Fibroblast of lung (primary cell): ENCODE measurements around the gene PROSER2. TPM values are rescaled to one million over a fixed set of nuclear protein-coding genes. Genes with fewer than 3 reads are reported as not detected.
"Not testable (repeated sequence)": the region's sequence is repeated elsewhere in the genome, so short reads cannot be mapped to it uniquely, and the experiment has no call there.

ENCODE experiments used
- DNase-seq, 2 donors: peaks; one replicate each; pipeline versions ENCODE4 v3.0.0 to v3.0.0-alpha.2; 2010; ENCODE audit warnings: low read depth in 2 of 2
- H2AFZ ChIP-seq: 2 replicates; pipeline ENCODE4 v1.5.1; 2012; ENCODE audit warnings: low read length, control low read depth, inconsistent platforms
- H3K27ac ChIP-seq: 2 replicates; pipeline ENCODE4 v1.5.1; 2011; ENCODE audit warnings: low read length, control low read depth; ENCODE audit not compliant: insufficient read depth
- H3K27me3 ChIP-seq: 2 replicates; pipeline ENCODE4 v1.5.1; 2011; ENCODE audit warnings: mild to moderate bottlenecking, low read length; ENCODE audit not compliant: control insufficient read depth, insufficient read depth
- H3K36me3 ChIP-seq: 2 replicates; pipeline ENCODE4 v1.5.1; 2011; ENCODE audit warnings: low read length; ENCODE audit not compliant: control insufficient read depth, insufficient read depth
- H3K4me1 ChIP-seq: 2 replicates; pipeline ENCODE4 v1.5.1; 2011; ENCODE audit warnings: low read length; ENCODE audit not compliant: control insufficient read depth, insufficient read depth; ENCODE audit errors: extremely low read depth
- H3K4me2 ChIP-seq: 2 replicates; pipeline ENCODE4 v1.5.1; 2011; ENCODE audit warnings: low read length, control low read depth; ENCODE audit not compliant: insufficient read depth; ENCODE audit errors: extremely low read depth
- H3K4me3 ChIP-seq, 4 experiments: fragments of 200-600 bp in 1 of 4; sonication (generic) in 1 of 4; replicated peaks in 1 of 4; 2 replicates each; pipeline ENCODE4 v1.5.1; 2011 to 2016; ENCODE audit warnings: low read length in 4 of 4, low read depth in 3 of 4, mild to moderate bottlenecking in 3 of 4, control low read depth in 2 of 4, inconsistent platforms in 1 of 4, mixed read lengths in 1 of 4; ENCODE audit not compliant: insufficient read depth in 1 of 4; ENCODE audit errors: control extremely low read depth in 1 of 4
- H3K79me2 ChIP-seq: 2 replicates; pipeline ENCODE4 v1.5.1; 2012; ENCODE audit warnings: mild to moderate bottlenecking, low read length, inconsistent platforms; ENCODE audit not compliant: control insufficient read depth, insufficient read depth
- H3K9ac ChIP-seq: 2 replicates; pipeline ENCODE4 v1.5.1; 2011; ENCODE audit warnings: mild to moderate bottlenecking, low read length, control low read depth; ENCODE audit not compliant: insufficient read depth
- H3K9me3 ChIP-seq: 2 replicates; pipeline ENCODE4 v1.5.1; 2012; ENCODE audit warnings: low read depth, low read length; ENCODE audit not compliant: control insufficient read depth, insufficient read depth
- H4K20me1 ChIP-seq: 2 replicates; pipeline ENCODE4 v1.5.1; 2011; ENCODE audit warnings: low read length; ENCODE audit not compliant: control insufficient read depth, insufficient read depth; ENCODE audit errors: extremely low read depth
- CTCF ChIP-seq, 2 donors: IDR thresholded peaks in 1 of 2; conservative IDR thresholded peaks in 1 of 2; 1 replicate in 1 of 2; 2 replicates in 1 of 2; pipeline ENCODE4 v1.5.1; 2011 to 2012; ENCODE audit warnings: low read length in 2 of 2, control low read depth in 1 of 2, inconsistent platforms in 1 of 2, low read depth in 1 of 2, mild to moderate bottlenecking in 1 of 2
- EZH2 ChIP-seq: IDR thresholded peaks from 2 replicates; pipeline ENCODE4 v1.5.1; 2012; ENCODE audit warnings: low read length, control low read depth, mild to moderate bottlenecking; ENCODE audit errors: missing control alignments
- polyA plus RNA-seq, 2 donors: library from polyadenylated mRNA; depleted of rRNA in 1 of 2; stranded (reverse) in 1 of 2; unstranded in 1 of 2; fragments of >200 nt; gene quantifications; 2 replicates each; pipeline ENCODE4 v1.2.1, GENCODE V29; 2011 to 2012; ENCODE audit warnings: missing spikeins in 1 of 2
- total RNA-seq: library from RNA; depleted of rRNA; stranded (reverse); fragments of >200 nt; gene quantifications from 2 replicates; pipeline ENCODE4 v1.2.1, GENCODE V29; 2014

PROSER2 gene
- total and polyA plus RNA-seq, 2 donors (not counting 1 experiment from before 2014, with no cell fraction given) = 1.2 to 2.6 TPM

- Histone ChIP-seq H3K4me2 (no peak overlapping the region), H4K20me1 (no peaks in the 10 kb centered on the region), H3K79me2 (no peaks in the 10 kb centered on the region), H3K36me3 (no peaks in the 10 kb centered on the region), H3K9ac (no peak overlapping the region), H3K4me1 (peaks cover 2% of the 10 kb centered on the region), H3K4me3 (no peak overlapping the region), H3K27me3 (no peaks in the 10 kb centered on the region), H3K9me3 (no peaks in the 10 kb centered on the region), H2AFZ (no peak overlapping the region), H3K27ac (no peak overlapping the region)
- DNase-seq = no peak
- TF ChIP-seq CTCF (conservative IDR thresholded peaks at IDR 0.05 in 1 of 2, IDR thresholded peaks at IDR 0.05 in 1 of 2; ENCODE audit: low read depth in 1 of 2, low read length in 2 of 2) = no peak
- no peak for TF ChIP-seq EZH2
Observed at GRCh38 chr10:11886138-11886474, 63.0 kb downstream of the PROSER2 start.

GRCh38 chr10:11886851-11887250 lies 63.7 kb downstream of the PROSER2 start:
- no peaks in the 10 kb centered on the region for H3K4me1 ChIP-seq
- H3K4me3 ChIP-seq = no peak overlapping the region
- no peaks in the 10 kb centered on the region for H3K36me3 ChIP-seq
- H2AFZ ChIP-seq = no peak overlapping the region
- H3K27ac ChIP-seq = no peak overlapping the region
- H3K27me3 ChIP-seq = no peaks in the 10 kb centered on the region
- H3K4me2 ChIP-seq = no peak overlapping the region
- H3K79me2 ChIP-seq = no peaks in the 10 kb centered on the region
- TF ChIP-seq CTCF (conservative IDR thresholded peaks at IDR 0.05 in 1 of 2, IDR thresholded peaks at IDR 0.05 in 1 of 2; ENCODE audit: low read depth in 1 of 2, low read length in 2 of 2) = no peak
- TF ChIP-seq EZH2 = no peak
- H3K9ac ChIP-seq = no peak overlapping the region
- DNase-seq = no peak
- H4K20me1 ChIP-seq = no peaks in the 10 kb centered on the region
- no peaks in the 10 kb centered on the region for H3K9me3 ChIP-seq

GRCh38 chr10:11887381-11888227 lies 64.4 kb downstream of the PROSER2 start:
- no peaks in the 10 kb centered on the region for H3K79me2 ChIP-seq
- no peak for DNase-seq
- no peak overlapping the region for H3K4me3 ChIP-seq
- no peaks in the 10 kb centered on the region for H3K27me3 ChIP-seq
- no peak overlapping the region for H2AFZ ChIP-seq
- H3K4me2 ChIP-seq = no peak overlapping the region
- no peaks in the 10 kb centered on the region for H4K20me1 ChIP-seq
- no peaks in the 10 kb centered on the region for H3K9me3 ChIP-seq
- no peak overlapping the region for H3K27ac ChIP-seq
- H3K4me1 ChIP-seq = no peaks in the 10 kb centered on the region
- TF ChIP-seq EZH2 (no peak), CTCF (conservative IDR thresholded peaks at IDR 0.05 in 1 of 2, IDR thresholded peaks at IDR 0.05 in 1 of 2; ENCODE audit: low read depth in 1 of 2, low read length in 2 of 2) (no peak)
- no peaks in the 10 kb centered on the region for H3K36me3 ChIP-seq
- H3K9ac ChIP-seq = no peak overlapping the region

GRCh38 chr10:11889263-11889662 lies 66.1 kb downstream of the PROSER2 start:
- not testable (repeated sequence) for H3K79me2 ChIP-seq, DNase-seq, H3K9ac ChIP-seq, H4K20me1 ChIP-seq, H3K4me2 ChIP-seq, H3K4me1 ChIP-seq, H3K27me3 ChIP-seq, H3K36me3 ChIP-seq, H3K4me3 ChIP-seq, H2AFZ ChIP-seq, H3K9me3 ChIP-seq, H3K27ac ChIP-seq
